Activated naive CD4-positive, alpha-beta T cell (primary cell): ENCODE data around the gene GSTM4.
"Not testable (repeated sequence)": the region's sequence is repeated elsewhere in the genome, so short reads cannot be mapped to it uniquely, and the experiment has no call there.

ENCODE experiments used
- DNase-seq, 4 experiments: peaks; one replicate each; lab custom pipeline; 2025; lab: John Stamatoyannopoulos, UW

The GSTM4 gene

GRCh38 chr1:109704173-109704572 is 48.3 kb downstream of the GSTM4 start:
- no peak for DNase-seq

DNA sequence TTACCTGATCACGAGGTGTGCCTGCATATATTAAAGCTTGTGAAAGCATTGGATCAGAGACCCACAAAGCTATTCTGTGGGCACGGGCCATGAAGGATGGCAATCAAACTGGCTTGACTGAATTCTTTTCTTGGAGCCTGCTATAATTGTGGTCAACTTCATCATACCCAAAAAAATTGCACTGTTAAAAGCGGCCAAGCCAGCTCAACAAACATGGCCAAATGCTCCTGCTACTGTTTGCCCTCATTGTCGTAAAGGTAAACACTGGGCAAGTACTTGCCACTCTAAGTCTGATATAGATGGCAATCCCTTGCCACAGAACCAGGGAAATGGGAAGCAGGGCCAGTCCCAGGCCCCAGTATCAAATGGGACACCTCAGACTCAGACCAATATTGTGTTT is 49.5 kb downstream of the GSTM4 start:
- no peak for DNase-seq

- DNase-seq = not testable (repeated sequence)
Measured at GRCh38 chr1:109708949-109709348, 53.0 kb downstream of the GSTM4 start.

- DNase-seq = not testable (repeated sequence)
Measured at GRCh38 chr1:109709822-109710221, 53.9 kb downstream of the GSTM4 start.
